Nucleus accumbens (tissue), 56 donors: ENCODE measurements around the gene DNAH17.

Experiments used
- DNase-seq, 56 donors: peaks; one replicate each; lab custom pipeline; 2025; lab: John Stamatoyannopoulos, UW

DNAH17 gene

GRCh38 chr17:78575899-78576298 lies 1.3 kb downstream of the DNAH17 start:
- DNase-seq: no peak

GRCh38 chr17:78575340-78575739 lies 1.9 kb downstream of the DNAH17 start:
- no peak for DNase-seq

DNA sequence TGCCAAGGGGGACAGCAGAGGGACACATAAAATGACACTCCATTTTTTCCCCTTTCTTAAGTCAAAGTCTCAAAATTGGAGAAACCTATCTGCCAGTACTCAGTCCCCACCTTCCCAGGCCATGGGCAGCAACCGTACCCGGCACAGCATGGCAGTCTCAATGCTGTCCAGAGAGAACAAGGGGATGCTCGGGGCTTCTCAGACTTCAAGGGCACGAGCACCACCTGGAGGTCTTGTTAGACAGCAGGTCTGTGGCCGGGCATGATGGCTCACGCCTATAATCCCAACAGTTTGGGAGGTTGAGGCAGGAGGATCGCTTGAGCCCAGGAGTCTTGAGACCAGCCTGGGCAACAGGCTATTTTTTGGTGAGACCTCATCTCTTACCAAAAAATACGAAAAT lies 3.2 kb downstream of the DNAH17 start:
- DNase-seq: no peak

DNA sequence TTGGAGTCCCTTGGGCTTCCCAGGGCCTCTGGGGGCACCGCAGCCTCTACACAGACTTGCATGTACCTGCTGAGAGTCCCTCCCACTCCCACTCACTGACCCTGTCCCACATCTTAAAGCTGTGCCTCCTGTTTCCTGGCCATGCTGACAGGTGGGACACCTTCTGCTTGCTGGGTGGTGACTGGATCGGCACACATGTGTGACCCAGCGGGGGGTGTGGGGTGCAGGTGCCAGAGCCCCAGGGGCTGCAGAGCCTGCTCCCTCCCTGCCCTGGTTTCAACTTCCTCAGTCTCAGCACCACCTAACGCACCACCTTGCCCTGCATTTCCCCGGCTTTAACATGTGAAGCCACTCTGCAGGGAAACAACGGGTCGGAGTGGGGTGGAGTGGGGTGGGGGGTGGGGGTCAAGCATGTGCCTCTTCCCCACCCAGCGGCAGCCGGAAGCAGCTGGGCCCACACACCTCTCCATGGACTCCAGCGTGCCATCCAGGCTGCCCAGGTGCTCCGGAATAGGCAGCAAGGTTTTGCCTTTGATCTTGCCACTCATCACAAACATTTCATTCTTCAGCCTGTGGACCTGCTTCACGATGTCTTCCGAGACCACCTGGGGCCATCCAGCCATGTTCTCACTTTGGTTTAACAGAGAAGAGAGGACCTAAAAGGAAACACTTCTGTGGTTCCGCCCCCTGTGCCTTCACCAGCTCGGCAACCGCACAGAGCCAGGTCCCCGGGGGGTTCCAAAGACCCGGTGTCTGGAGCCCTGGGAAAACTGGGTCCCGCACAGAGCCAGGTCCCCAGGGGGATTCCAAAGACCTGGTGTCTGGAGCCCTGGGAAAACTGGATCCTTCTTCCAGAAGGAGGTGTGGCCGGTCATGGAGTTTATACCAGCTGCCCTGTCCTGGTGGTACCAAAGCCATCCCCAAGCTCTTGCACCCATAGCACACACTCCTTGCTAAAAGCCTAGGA lies 4.7 kb downstream of the DNAH17 start:
- no peak for DNase-seq

DNA sequence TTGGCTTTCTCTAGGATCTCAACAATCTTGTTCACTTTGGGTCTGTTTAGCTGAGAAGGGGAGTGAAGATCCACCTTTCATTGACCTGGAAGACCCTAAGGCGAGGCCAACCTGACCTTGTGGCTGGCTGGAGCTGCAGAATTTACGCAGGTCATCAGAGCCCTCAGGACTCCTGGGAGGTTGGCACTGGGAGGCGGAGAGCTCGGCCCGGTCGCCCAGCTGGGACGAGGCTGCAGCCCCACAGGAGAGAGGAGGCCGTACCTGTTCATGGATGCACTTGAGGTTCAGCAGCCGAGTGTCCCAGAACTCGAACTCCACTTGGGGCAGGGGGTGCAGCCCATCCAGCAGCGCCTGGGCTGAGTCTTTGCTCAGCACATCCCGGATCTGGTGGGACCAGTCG lies 5.9 kb downstream of the DNAH17 start:
- DNase-seq: no peak

- DNase-seq: no peak
Observed at GRCh38 chr17:78568494-78569115, 8.6 kb downstream of the DNAH17 start.

- no peak for DNase-seq
Observed at GRCh38 chr17:78567991-78568390, 9.2 kb downstream of the DNAH17 start.

GRCh38 chr17:78566947-78567346 lies 10.2 kb downstream of the DNAH17 start:
- DNase-seq: no peak

DNA sequence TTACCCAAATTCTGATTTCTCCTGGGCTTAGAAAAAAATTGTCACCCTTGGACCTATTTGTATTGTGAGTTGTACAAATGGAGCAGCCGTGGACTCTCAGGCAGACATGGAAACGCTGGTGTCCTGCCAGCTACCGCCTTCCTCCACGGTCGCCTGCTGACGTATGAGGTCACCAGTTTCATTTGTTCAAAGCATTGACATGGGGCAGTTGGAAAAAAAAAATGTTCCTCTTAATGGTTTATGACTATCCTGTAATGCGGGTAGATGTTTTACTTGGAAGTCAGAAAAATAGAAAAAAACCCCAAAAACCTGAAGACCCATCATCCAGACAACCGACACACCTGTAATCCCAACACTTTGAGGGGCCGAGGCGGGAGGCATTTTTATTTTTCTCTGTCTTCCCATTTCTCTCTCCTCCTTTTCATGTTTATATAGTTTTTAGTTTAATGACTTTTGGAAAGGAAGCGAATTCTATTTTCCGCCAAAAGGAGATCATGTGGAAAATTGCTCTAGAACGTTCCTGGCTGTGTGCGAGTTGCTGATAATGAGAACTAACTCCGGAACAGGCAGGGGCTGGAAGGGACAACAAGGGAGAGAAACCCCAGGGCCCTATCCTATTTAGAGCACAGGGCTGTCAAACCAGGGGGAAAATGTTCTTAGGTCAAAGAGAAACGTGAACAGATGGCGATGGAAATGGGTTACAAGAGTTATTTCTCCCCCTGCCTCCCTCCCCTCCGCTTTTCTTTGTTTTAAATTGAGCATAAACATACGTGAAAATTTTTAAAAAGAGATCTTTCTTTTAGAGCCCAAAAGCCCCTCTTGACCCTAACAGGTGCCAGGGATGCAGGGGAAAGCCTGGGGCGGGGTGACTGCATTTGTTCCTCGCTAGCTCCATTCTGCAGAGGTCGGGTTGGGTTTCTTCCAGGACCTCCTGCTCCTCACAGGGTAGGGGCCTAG lies 13.7 kb downstream of the DNAH17 start:
- DNase-seq: no peak

DNA sequence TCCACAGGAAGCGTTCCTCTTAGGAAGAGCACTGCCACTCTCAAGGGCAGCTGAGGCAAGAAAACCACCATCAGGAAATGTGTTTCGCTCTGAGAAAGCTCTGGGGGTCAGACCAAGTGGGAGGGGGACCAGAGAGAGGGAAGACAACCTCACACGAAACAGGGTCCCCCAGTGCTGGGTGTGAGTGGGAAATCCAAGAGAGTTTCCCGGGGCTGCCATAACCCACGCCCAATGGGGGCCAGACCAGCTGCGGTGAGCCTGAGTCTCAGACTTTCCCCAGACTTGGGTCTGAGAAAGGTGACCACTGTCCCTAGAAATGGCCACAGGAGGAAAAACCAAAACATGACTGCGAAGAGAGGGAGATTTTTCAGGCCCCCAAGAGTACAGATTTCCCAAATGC lies 14.5 kb downstream of the DNAH17 start:
- no peak for DNase-seq

DNA sequence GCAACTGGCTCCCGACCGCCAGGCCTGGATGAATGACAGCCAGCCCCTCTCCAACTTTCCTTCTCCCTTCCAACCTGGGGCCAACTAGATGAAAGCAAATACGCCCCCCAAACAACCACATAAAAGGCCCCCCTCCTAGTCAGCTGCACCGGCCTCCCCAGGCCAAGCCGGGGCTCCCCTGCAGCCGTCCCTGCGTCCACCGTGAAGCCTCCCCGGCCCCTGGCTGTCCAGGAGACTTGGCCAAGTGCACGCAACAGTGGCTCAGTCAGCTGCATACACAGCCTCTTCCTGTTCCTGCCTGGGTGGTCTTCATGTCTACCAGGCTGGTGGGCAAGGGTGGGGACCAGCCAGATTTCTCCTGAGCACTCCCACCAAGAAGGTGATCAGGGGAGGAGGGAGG lies 16.0 kb downstream of the DNAH17 start:
- DNase-seq: no peak

- DNase-seq: no peak
Observed at GRCh38 chr17:78560731-78561130, 16.5 kb downstream of the DNAH17 start.

GRCh38 chr17:78559749-78560368 lies 17.3 kb downstream of the DNAH17 start:
- DNase-seq: no peak

- DNase-seq: no peak
Observed at GRCh38 chr17:78558989-78559388, 18.2 kb downstream of the DNAH17 start.

- no peak for DNase-seq
Observed at GRCh38 chr17:78558181-78558850, 18.9 kb downstream of the DNAH17 start.

DNA sequence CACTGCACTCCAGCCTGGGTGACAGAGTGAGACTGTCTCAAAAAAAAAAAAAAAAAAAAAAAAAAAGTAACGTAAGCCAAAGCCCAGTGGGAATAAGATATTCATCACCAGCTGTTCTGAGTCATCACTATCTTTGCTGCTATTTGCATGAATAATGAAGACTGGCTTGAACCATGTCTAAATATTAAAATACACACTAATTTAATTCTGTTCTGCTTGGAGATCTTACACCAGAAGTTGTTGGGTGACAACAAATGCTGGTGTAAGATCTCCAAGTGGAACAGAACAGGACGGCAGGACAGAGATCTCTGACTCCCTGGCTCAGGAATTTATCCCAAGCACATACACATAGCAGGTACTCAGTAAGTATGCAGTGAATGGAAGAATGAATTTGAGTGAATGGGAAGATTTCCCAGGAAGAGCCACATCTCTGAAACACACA lies 19.6 kb downstream of the DNAH17 start:
- DNase-seq: no peak

- DNase-seq: no peak
Observed at GRCh38 chr17:78556812-78557211, 20.4 kb downstream of the DNAH17 start.

GRCh38 chr17:78555746-78556401 lies 21.3 kb downstream of the DNAH17 start:
- no peak for DNase-seq

DNA sequence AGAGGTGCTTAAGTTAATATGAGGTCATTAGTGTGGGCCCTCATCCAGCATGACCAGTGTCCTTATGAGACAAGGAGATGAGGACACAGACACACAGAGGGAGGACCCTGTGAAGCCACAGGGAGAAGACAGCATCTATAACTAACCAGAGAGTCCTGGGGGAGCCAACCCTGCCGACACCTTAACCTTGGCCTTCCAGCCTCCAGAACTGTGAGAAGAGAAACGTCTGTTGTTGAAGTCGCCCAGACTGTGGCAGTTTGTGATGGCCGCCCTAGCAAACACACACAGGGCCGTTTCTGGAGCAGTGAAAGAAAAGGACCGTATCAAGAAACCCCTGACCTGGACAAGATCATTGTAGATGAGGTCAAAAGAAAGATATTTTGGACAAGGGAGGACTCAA lies 26.7 kb downstream of the DNAH17 start:
- no peak for DNase-seq
